PC-9 (cell line): ENCODE data around the gene MORN5. TPM values are rescaled to one million over a fixed set of nuclear protein-coding genes. Genes with fewer than 3 reads are reported as not detected.

Experiments used
- BruUV-seq: library from RNA; stranded (reverse); fragments of 400-500 nt; replicated peaks from 2 replicates; lab custom pipeline; 2021; lab: Mats Ljungman, UMichigan
- CTCF ChIA-PET: fragments of 300-600 bp; sonication (Branson Sonifier 250); formaldehyde crosslinking; loops from one replicate; lab custom pipeline; 2022; ENCODE audit warnings: antibody characterized with exemption; lab: Charles Lee
- POLR2A ChIA-PET: fragments of 300-600 bp; sonication (Branson Sonifier 250); formaldehyde crosslinking; loops from one replicate; lab custom pipeline; 2022; ENCODE audit warnings: antibody characterized with exemption; ENCODE audit not compliant: unreplicated experiment; lab: Charles Lee
- DNase-seq, 2 experiments: peaks; one replicate each; pipeline versions ENCODE4 v3.0.0 to v3.0.0-alpha.2; 2015 to 2022; ENCODE audit warnings: mixed read lengths in 1 of 2
- H2AFZ ChIP-seq: fragments of 200-600 bp; sonication (generic); 2 replicates; pipeline ENCODE4 v1.8.1; 2017; ENCODE audit warnings: antibody characterized with exemption
- H3F3A ChIP-seq: fragments of 200-600 bp; sonication (generic); 2 replicates; pipeline ENCODE4 v1.8.1; 2017; ENCODE audit warnings: antibody characterized with exemption, mild to moderate bottlenecking, low read depth; ENCODE audit not compliant: insufficient read depth
- H3K27ac ChIP-seq: fragments of 200-600 bp; sonication (generic); 2 replicates; pipeline ENCODE4 v1.6.1; 2016; ENCODE audit warnings: mixed run types
- H3K27me3 ChIP-seq: fragments of 200-600 bp; sonication (generic); 2 replicates; pipeline ENCODE4 v1.6.1; 2016; ENCODE audit warnings: low read depth, mixed run types; ENCODE audit not compliant: insufficient read depth
- H3K36me3 ChIP-seq: fragments of 200-600 bp; sonication (generic); 2 replicates; pipeline ENCODE4 v1.6.1; 2016; ENCODE audit warnings: low read depth, mixed run types
- H3K4me1 ChIP-seq: fragments of 200-600 bp; sonication (generic); replicated peaks from 2 replicates; pipeline ENCODE4 v1.6.1; 2016; ENCODE audit warnings: mixed run types; ENCODE audit not compliant: insufficient read depth
- H3K4me2 ChIP-seq: fragments of 200-600 bp; sonication (generic); 2 replicates; pipeline ENCODE4 v1.6.1; 2017; ENCODE audit warnings: mixed run types
- H3K4me3 ChIP-seq: fragments of 200-600 bp; sonication (generic); 2 replicates; pipeline ENCODE4 v1.6.1; 2016; ENCODE audit warnings: mixed run types
- H3K79me2 ChIP-seq: fragments of 200-600 bp; sonication (generic); 2 replicates; pipeline ENCODE4 v1.6.1; 2017; ENCODE audit warnings: low read depth, mixed run types
- H3K9me2 ChIP-seq: fragments of 200-600 bp; sonication (generic); 2 replicates; pipeline ENCODE4 v1.8.1; 2017; ENCODE audit warnings: mild to moderate bottlenecking; ENCODE audit not compliant: insufficient read depth
- H3K9me3 ChIP-seq: fragments of 200-600 bp; sonication (generic); 2 replicates; pipeline ENCODE4 v1.8.1; 2016; ENCODE audit warnings: low read depth; ENCODE audit not compliant: insufficient read depth
- H4K20me1 ChIP-seq: fragments of 200-600 bp; sonication (generic); 2 replicates; pipeline ENCODE4 v1.8.1; 2017; ENCODE audit not compliant: insufficient read depth
- CTCF ChIP-seq: fragments of 200-600 bp; sonication (generic); conservative IDR thresholded peaks from 2 replicates; pipeline ENCODE4 v1.6.1; 2017; ENCODE audit warnings: mixed run types, antibody characterized with exemption, mild to moderate bottlenecking, moderate library complexity
- EZH2 ChIP-seq: fragments of 200-600 bp; sonication (generic); IDR thresholded peaks from 2 replicates; pipeline ENCODE4 v1.8.0; 2017; ENCODE audit warnings: antibody characterized with exemption, low read depth
- intact Hi-C: fragments of 100-400 bp; cut with micrococcal nuclease; formaldehyde crosslinking; loops from one replicate; pipeline ENCODE4 v1.10.0; 2022; ENCODE audit not compliant: unreplicated experiment
- total RNA-seq: library from RNA; stranded (reverse); gene quantifications from 2 replicates; pipeline ENCODE4 v1.2.3, GENCODE V29; 2021

MORN5 gene
- total RNA-seq, 1 experiment from 2014 or later: not detected

- H3F3A ChIP-seq: no peaks in the 10 kb centered on the region
- H3K9me2 ChIP-seq: no peaks in the 10 kb centered on the region
- no peak overlapping the region for H3K27ac ChIP-seq
- no peak for DNase-seq
- no peak overlapping the region for H3K4me2 ChIP-seq
- H3K27me3 ChIP-seq: peaks cover 25% of the 10 kb centered on the region
- H3K36me3 ChIP-seq: no peaks in the 10 kb centered on the region
- no peaks in the 10 kb centered on the region for H3K9me3 ChIP-seq
- H4K20me1 ChIP-seq: no peaks in the 10 kb centered on the region
- no peak overlapping the region for H3K4me3 ChIP-seq
- TF ChIP-seq EZH2 (no peak), CTCF (no peak)
- no TSS peak for BruUV-seq
- H2AFZ ChIP-seq: no peak overlapping the region
- ChIA-PET CTCF (no interaction called here), POLR2A (no interaction called here)
- H3K79me2 ChIP-seq: no peaks in the 10 kb centered on the region
- intact Hi-C loops: no loop called here
- no peaks in the 10 kb centered on the region for H3K4me1 ChIP-seq
Measured at GRCh38 chr9:122183501-122183900, 23.8 kb downstream of the MORN5 start.

- no peak overlapping the region for H3K4me2 ChIP-seq
- H3K79me2 ChIP-seq: no peaks in the 10 kb centered on the region
- H3K4me3 ChIP-seq: no peak overlapping the region
- H3K36me3 ChIP-seq: no peaks in the 10 kb centered on the region
- H3K4me1 ChIP-seq: no peaks in the 10 kb centered on the region
- BruUV-seq: no TSS peak
- TF ChIP-seq EZH2: no peak
- no peak for TF ChIP-seq CTCF
- no peaks in the 10 kb centered on the region for H3K9me3 ChIP-seq
- ChIA-PET POLR2A (no interaction called here), CTCF (no interaction called here)
- no peaks in the 10 kb centered on the region for H3F3A ChIP-seq
- intact Hi-C loops: no loop called here
- peaks cover 25% of the 10 kb centered on the region for H3K27me3 ChIP-seq
- no peak overlapping the region for H2AFZ ChIP-seq
- H3K9me2 ChIP-seq: no peaks in the 10 kb centered on the region
- DNase-seq: no peak
- H3K27ac ChIP-seq: no peak overlapping the region
- no peaks in the 10 kb centered on the region for H4K20me1 ChIP-seq
Measured at GRCh38 chr9:122184551-122184950, 24.8 kb downstream of the MORN5 start.

DNA sequence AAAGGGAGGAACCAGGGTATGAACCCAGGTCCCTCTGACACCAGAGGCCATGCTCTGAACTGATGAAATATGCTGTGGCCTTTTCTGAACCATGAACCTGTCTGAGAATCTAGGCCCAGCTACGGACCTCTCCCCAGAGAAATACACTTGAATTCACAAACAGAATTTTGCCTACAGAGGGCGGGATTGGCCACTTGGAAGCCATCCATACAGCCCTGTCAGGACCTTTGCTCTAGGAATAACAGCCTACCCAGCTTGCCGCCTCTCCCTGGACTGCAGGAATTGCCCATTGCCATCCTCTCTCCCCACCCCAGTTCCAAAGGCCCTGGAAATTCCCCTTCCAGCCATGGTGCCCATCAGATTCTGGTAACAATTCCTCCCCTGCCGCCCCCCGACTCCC, 26.6 kb downstream of the MORN5 start:
- intact Hi-C loops: no loop called here
- Histone ChIP-seq H3K9me3 (no peaks in the 10 kb centered on the region), H3K4me3 (no peak overlapping the region), H3K27me3 (peaks cover 25% of the 10 kb centered on the region), H3F3A (no peaks in the 10 kb centered on the region), H2AFZ (no peak overlapping the region), H3K27ac (no peak overlapping the region), H4K20me1 (no peaks in the 10 kb centered on the region), H3K79me2 (no peaks in the 10 kb centered on the region), H3K4me2 (no peak overlapping the region), H3K9me2 (no peaks in the 10 kb centered on the region), H3K36me3 (no peaks in the 10 kb centered on the region), H3K4me1 (no peaks in the 10 kb centered on the region)
- BruUV-seq: no TSS peak
- no peak for TF ChIP-seq CTCF
- no peak for TF ChIP-seq EZH2
- POLR2A ChIA-PET: interaction anchor here (0.8 kb wide), 1 partner anchor 1408 kb away, joined by 6 read pairs; no protein-coding TSS in a partner anchor
- DNase-seq: no peak
- CTCF ChIA-PET: no interaction called here
